GM18870 (cell line): ENCODE results near the gene KLHL40.

Experiments used
- ATAC-seq: cut with Tn5 transposase; IDR thresholded peaks from one replicate; pipeline ENCODE4 v1.9.1; 2021; ENCODE audit warnings: moderate library complexity; ENCODE audit not compliant: unreplicated experiment

KLHL40 gene

DNA sequence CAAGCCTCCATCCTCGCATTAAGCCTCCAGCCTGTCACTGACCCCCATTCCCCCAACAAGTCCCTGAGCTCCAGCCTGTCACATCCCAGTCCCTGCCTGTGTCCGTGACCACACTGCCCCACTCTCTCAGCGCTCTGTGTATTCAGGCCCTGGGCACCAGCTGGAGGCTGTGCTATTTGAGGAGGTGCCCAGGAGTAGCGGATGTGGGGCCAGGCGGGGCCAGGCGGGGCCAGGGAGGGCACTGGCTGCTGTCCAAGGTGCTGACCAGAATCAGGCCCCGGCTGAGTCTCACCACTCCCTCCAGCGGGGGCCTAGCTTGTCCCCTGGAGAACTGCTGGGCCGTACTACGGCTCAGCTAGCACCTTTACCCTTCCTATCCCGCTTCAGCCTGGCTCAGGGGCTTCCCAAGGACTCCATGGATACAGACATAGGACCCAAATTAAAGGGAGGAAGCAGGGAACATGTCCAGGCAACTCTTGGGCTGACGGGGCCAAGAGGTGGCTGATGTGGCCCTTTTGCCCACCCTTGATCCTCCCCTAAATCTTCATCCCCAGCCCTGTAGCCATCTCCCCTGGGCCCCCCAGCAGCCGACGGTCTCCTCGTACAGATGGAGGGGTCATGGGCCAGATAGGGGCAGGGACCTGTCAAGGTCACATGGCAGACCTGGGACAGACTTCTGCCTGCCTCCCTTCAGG is 16.2 kb downstream of the KLHL40 start:
- ATAC-seq: no peak

DNA sequence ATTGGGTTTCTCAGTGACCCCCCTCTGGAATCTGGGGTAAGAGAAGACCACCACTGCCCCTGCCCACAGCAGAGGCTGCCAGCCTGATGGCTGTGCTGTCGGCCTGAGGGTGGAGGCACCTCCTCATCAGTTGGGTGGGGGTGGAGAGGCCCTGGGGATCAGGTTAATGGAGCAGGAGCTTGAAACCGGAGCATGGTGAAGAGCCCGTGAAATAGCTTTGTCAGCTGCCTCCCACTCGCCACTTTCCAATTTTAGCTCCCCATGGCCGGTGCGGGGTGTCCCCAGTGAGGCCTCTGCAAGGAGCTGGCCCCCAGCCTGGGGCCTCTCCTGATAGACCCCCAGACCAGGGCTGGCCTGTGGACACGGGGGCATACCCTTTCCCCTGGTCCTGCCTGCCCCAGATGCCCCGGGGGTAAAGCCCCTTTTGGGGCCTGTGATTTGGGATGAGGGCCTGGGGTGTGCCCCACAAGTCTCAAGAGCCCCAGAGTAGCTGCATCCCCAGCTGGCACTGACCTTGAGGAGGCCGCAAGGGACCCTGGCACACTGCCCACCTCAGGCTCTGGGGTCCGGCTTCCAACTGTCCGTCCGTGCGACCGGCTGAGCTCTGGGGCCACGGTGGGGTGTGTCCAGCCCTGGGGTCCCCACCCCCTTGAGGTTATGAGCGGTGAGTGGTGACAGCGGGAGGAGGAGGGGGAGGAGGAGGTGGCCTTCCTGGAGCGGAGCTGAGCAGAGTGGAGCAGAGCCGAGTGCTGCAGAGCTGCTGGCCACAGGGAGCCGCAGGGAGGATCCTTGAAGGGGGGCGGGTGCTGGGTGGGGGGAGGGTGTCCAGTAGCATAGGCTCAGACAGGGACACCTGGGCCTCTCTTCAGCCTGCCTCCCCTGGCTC is 17.0 kb downstream of the KLHL40 start, which contains the start of gene HHATL:
Gene HHATL, minus strand, starts transcription at position 733 of the 886 bp plus-strand sequence. CDS start 1,972 bp downstream, outside the sequence.
- no peak for ATAC-seq

DNA sequence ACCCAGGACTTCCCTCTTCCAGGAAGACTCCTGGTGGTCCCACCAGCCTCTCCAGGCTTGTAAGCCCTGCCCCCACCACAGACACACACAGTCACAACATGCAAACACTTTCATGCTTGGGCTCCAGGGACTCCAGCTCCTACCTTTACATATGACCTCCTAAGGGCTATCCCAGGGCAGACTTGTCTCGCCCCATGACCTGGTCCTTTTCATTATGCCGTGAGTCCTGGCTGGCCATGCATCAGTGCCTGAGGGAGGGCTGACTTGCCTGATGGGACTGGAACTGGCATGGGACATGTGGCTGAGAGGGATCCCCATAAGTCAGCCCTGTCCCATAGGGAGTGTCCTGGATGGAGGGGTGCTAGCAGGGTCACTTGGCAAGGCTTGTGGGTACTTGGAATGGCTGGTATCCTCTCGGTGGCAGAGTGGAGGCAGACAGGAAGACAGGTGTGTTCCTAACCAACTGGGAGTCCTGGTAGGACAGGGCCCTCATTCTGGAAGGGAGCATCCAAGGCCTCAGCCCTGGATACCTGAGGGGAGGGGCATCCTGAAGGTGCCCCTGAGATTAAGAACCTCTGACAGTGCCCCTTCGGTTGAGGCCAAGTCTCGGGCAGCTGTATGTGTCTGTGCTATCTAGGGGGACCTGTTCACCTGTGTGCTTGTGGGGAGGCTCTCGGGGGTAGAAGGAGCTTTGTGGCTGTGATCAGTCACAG is 17.8 kb downstream of the KLHL40 start:
- no peak for ATAC-seq

DNA sequence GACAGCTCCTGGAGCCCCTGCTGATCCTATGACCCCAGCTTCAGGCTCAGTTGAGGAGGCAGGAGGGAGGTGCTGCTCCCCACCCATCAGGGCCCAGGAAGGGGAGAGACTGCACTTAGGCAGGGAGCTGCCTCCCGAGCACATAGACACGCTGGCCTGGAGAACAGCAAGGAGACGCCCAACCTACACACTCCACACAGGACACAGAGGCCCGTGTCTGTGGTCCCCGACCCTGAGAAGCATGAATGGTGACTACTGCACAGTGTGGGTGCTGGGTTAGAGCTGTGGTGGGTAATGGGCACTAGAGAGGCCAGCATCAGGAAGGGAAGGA is 18.3 kb downstream of the KLHL40 start:
- ATAC-seq: no peak

DNA sequence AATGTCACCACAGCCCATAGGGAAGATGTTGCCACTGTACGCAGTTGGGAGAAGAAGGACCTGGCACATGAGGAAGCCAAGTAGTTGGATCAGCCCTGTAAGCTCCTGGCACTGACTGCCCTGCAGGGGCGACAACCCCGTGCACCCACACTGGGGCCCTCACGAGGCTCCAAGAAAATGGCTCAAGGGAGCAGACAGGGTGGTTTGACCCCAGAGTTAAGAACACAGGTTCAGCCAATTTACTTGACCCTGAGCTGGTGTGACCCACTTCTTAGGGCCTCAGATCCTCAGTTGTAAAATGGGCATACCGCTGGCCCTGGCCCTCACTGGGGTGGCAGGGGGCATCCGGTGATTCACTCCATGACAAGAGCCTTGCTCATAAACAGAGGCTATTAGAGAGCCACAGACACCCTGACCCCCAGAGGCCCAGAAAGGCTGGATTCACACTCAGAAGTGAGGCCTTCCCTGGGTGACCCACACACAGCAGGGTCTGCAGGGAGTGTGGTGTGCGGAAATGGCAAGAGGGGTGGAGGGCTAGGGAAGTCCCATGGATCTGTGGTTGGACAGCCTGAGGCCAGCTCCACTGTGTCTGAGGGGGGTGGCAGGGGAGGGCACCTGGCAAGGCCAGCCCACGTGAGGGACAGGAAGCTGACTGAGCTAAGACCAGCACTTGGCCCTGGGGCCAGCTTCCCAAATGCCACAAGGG is 19.0 kb downstream of the KLHL40 start:
- ATAC-seq: no peak

DNA sequence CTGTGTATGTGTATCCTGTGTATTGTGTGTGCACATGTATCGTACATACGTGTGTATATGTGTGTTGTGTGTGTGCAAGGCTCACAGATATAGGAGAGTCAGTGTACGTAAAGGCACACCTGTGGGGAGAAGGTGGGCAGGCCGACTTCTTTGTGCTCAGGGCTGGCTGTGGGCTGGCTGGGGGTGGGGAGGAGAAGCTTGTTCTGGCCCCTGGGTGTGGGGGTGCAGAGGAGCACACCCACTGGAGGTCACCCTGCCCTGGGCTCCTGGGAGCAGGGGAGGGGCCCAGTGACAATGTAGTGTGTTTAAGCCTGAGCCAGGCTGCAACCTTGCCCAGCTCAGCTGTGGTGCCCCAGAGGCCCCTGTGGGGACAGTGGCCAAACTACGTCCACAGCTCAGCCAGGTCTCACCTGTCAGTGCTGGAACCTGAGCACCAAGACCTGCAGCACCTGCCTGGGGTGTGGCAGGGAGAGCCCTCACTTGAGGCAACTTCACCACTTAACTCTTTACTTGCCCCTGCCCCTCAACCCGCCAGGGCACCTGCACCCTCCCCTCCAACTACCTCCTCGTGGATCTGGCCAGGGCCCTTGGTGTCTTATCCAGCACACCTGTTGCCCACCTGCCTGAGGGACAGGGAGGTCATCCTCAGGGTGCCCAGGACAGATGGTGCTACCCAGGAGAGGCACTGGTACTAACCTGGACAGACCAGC is 19.9 kb downstream of the KLHL40 start:
- ATAC-seq: no peak

DNA sequence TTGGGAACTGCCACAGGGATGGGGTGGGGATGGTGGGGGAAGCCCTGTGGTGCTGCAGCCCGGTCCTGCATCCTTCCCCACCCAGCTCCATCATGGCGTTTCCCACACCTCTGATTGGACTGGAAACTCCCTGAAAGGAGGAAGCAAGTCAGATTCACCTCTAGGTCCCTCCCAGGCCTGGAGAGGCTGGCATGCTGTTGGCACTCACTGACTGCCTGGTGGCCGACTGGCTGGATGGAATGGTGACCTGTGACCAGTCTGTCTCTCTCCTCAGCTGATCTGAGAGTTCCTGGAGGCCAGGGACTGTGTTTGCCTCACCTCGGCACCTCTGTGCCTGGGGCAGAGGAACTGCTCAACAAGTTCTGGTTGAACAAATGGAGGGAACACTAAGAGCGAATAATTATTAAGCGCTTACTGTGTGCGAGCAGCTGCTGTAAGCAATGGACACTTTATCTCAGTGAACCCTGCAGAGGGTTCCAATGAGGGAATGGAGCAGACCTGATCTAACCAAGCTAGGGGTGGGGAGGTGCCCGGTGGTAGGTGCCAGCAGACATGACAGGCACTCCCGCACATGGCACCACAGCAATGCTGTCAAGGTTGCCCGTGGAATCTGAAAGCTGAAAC is 20.7 kb downstream of the KLHL40 start:
- ATAC-seq: no peak

DNA sequence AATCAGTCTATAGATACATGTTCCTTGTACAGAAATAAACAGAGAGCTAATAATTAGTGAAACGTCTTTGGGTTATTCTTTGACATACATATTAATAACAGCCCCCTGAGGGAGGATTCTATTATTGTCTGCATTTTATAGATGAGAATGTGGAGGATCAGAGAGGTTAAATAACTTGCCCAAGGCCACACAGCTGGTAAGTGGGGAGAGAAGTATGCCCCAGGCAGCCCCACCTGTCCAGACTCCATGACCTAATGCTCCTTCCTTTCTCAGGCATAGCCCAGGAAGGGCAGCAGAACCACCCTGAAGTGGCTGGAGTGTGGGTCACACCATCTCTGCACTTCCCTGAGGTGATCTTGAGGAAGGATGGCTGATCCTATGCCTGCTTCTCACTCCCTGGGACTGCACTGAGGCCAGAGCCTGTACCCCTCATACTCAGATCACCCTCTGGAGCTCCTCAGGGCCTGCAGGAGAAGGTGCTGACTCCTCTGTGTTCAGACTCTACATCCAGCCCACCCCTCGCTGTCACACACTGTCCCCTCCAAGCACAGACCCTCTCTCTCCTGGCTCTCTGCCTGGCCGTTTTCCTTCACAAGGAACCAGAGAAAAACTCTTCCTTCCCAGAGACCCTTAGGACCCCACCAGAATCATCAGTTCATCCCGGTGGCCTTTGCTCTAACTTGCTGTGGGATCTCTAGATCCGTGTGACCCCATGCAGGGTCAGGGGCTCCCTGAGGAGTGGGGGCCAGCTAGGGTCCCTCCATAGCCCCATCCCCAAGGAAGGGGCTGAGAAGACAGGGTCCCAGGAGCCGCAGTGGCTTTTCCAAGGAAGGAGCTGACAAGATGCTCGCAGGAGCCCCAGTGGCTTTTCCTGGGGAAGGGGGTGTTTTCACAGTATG is 21.6 kb downstream of the KLHL40 start:
- ATAC-seq: no peak

DNA sequence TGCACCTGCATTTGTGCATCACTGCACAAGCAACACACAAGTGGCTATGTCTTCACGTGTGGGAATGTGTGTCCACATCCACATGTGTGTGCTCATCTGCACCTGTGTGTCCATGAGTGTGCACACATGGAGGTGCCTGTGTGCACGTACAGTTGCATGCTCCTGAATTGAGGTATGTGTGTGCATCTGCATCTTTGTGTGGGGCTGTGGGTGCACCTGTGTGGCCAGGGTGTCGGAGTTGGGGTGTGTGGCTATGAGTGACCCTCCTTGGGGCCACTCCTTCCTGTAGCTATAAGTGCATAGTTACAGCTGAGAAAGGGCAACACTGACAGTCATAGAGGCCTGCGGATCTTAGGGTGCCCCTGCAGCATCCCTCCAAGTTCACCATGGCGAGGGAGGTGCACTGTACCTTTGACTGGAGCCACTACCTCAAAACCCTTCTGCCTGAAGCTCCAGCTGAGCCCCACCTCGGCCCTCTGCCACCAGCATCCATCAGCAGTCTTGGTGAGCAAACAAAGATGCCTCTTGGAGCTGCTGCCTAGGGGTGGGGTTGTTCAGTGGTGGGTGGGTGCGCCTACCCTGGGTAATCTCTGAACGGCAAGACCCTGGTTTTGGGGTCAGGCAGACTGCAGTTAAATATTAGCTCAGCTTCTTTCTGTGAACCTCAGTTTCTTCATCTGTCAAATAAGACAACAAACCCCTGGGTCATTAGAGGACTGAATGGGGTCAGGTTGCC is 22.5 kb downstream of the KLHL40 start:
- ATAC-seq: no peak

DNA sequence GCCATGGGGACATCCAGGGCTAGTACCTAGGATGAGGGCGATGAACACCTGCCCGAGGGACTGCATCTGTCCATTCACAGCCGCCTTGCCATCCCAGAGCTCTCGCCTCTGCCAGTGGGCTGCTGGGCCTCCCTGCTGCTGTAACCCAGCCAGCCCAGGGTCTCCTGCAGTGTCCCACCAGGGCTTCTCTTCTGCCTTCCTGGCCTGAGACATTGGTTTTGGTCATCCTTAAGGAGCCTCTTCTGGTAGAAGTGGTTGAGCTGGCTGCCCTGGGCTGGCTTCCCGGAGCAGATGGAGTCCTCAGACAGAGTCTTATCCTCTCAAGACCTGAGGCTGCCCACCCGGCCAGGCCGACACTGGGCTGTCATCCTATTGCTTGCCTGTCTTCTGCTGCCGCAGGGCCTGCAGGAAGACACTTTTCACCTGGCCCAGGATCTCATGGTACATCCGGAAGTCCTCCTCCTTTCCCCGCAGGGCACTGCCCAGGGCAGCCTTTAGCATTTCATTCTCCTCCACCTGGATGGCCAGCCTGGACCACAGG is 23.3 kb downstream of the KLHL40 start:
- no peak for ATAC-seq

DNA sequence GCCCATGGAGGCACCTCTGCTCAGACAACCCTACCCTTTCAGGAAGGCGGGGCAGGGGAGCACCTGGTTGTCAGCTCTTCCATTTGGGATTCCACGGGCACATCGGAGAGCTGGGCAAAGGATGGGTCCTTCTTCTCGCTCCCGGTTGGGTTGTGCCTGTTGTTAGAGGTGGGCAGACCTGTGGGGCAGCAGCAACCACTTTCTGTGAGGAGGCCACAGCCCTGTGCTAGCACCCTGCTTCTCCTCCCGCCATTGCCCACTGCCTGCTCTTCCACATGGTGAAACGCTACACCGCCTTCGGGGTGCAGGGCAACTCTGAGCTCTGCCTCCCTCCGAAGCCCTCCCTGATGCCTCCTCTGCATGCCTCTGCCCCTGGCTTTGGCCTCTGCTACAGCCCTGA is 24.3 kb downstream of the KLHL40 start:
- ATAC-seq: no peak

DNA sequence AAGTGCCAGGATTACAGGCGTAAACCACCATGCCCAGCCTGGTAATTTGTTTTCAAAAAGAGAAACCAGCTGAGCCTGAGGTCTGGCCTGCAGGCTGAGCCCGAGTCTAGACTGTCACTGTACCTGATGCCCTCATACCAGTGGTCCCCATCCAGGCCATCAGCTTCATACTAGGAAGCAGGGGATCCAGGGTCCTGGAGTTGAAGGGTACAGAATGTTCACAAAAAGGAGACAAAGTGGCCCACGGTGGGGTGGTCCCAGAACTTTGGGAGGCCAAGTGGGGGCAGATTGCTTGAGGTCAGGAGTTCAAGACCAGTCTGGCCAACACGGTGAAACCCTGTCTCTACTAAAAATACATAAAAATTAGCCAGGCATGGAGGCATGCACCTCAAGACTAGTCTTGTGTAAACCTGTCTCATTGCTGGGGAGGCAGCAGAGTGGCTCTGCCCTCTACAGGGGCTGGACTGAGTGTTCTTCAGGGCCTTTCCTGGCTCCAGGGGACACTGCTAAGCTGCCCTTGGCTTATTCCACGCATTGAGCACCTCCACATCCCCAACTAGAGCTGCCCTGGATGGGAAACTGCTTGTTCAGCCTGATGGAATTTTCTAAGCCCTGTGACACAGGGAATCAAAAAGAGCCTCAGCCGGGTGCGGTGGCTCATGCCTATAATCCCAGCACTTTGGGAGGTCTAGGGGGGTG is 25.1 kb downstream of the KLHL40 start:
- no peak for ATAC-seq

DNA sequence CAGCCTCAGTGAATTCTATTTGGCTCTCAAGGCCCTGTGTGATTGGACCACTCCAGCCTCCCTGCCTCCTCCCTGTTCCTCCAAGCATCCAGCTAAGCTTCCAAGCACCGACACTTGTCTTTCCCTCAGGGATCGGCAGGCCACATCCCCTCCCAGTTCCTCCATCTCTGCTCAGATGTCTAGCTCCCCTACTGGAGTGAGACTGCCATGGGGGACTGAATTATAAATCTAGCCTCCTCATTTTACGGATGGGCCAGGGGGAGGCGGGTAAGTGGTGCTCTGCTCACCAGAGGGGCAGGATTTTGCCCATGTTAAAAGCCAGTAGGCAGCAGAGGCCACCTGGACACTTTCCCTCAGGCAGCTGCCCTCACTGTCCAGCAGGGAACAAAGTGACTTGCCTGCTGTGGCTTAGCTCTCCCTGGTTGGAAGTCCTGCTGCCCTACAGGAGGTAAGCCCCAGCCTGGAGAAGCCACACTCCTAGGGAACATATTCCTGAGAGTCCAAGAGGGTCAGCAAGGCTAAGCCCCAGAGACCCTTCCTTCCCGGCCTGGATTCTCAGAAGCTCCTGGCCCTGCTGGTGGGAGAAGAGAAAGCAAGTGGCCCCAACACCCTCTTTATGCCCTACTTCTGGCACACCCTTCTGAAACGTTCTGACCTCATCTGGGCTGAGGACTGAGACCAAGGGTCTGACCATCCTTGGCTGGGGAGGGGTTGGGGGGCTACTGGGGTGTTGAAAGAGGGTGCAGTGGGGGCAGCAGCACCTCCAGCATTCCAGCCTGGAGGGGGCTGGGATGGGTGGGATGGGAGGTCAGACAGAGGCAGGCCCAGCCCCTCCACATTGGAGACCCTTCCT is 26.4 kb downstream of the KLHL40 start:
- no peak for ATAC-seq

DNA sequence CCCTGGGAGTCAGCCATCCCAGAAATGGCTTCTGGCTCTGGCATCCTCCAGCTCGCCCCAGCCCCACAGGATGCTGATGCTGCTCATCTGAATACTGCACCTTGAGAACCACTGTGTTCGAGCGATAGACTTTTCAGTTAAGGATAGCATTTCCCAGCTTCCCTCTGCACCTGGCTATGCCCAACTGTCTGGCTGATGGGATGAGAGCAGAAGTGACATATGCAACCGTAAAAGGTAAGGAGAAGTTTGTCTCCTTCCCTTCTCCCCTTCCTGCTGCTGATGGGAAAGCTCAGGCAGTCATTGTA is 27.0 kb downstream of the KLHL40 start:
- ATAC-seq: no peak

DNA sequence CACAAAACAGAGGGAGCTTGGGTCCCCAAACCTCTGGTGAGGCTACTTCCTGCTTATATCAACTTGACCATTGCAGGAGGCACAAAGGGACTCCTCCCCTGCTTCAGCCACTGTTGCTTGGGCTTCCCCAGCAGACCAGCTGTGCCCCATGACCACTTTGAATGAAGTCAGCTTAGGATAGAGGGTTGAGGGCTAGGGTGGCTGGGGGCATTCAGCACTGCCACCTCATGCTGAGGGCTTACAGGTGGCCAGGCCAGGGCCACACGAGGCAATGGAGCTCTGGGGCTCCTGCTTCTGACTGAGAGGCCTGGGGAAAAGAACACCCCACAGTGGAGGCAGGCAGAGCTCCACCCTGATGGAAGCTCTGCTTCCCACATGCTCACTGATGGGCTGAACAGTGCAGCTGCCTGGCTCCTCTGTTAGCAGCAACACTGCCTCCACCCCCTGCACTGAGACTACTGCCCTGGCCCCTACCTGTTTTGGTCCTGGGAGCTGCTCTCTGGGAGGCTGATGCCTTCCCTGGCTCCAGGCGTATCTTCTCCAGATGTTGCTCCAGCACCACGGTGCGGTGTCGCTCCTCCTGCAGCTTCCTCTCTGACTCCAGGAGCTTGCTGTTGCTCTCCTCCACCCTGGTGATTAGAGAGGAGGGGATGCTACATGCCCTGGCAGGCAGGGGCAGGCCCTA is 27.5 kb downstream of the KLHL40 start:
- no peak for ATAC-seq

DNA sequence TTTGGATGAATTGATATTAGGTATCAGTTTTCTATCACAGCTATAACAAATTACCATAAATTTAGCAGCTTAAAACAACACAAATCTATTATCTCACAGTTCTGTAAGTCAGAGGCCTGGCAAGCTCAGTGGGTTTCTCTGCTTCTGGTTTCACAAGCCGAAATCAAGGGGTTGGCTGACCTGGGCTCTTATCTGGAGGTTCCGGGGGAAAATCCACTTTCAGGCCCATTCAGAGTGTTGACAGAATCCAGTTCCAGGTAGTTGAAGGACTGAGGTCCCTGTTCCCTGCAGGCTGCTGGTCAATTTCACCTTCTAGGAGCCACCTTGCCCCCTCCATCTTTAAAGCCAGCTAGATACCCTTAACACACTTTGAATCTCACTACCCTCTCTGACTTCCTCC is 28.4 kb downstream of the KLHL40 start:
- no peak for ATAC-seq
